Measurements from ENCODE around the gene GSTM1. TPM values are rescaled to one million over a fixed set of nuclear protein-coding genes. Genes with fewer than 3 reads are reported as not detected.
A peak's percentile ranks its signal among the peaks of the same experiment; 100 is the strongest.

GSTM1 gene
- polyA plus RNA-seq, 3 donors: 13.5 to 27.7 TPM; not detected in 1

DNA sequence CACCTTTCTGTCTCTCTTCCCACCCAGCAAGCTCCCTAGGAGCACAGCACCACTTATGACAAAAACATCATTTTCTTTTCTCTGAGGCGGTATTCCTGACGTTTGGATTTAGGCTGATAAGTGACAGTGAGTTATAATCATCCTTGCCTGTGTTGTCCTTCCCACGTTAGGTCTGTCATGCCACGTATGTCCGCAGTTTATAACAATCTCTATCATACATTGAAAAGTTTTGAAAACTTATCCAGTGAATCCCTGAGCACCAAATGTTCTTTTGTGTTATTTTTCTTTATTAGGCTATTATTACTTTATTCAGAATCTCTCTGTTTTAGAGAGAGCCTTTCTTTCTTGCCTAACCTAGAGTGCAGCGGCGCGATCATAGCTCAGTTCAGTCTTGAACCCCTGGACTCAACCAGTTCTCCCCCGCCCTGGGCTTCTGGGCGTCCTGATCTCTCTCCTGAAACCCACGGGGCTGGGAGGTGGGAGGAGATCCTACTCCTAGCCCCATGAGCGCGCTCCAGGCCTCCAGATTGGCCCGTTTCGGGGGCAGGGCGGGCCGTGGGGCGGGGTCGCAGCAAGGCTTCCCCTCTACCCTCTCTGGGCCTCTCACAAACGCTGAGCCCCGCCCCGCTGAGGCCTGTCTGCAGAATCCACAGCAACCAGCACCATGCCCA is 20.0 kb upstream of the GSTM1 start, which contains the start of gene GSTM2:
TSS of gene GSTM2 (plus strand) at position 606 of the 671 bp plus-strand sequence. CDS start at position 665, 59 bp downstream.
- Histone ChIP-seq H3K36me3 (replicated peaks in 1 of 2; ENCODE audit: control insufficient read depth in 1 of 2, insufficient read depth in 2 of 2, low read length in 2 of 2) (no peaks in the 10 kb centered on the region), H3K9me3 (replicated peaks in 1 of 2; ENCODE audit: control insufficient read depth in 1 of 2, insufficient read depth in 1 of 2, low read length in 2 of 2) (no peaks in the 10 kb centered on the region), H3K9ac (ENCODE audit: insufficient read depth, low read length, poor library complexity, severe bottlenecking) (no peak within 1 kb of the TSS), H4K20me1 (ENCODE audit: insufficient read depth, low read length) (no peaks in the 10 kb centered on the region), H3K27ac (ENCODE audit: low read depth in 1 of 2, low read length in 2 of 2) (no peak within 1 kb of the TSS), H3K4me2 (replicated peaks; ENCODE audit: extremely low read depth, low read length, poor library complexity, severe bottlenecking) (peak within 1 kb of the TSS; percentile 77), H2AFZ (ENCODE audit: insufficient read depth, low read depth, low read length, poor library complexity, severe bottlenecking) (peak within 1 kb of the TSS; percentile 75), H3K4me3 (replicated peaks in 1 of 3; ENCODE audit: low read depth in 2 of 3, low read length in 3 of 3) (peak within 1 kb of the TSS; percentile 19 to 61 (median 24)), H3K79me2 (ENCODE audit: insufficient read depth, low read length) (no peaks in the 10 kb centered on the region), H3K27me3 (ENCODE audit: control insufficient read depth in 2 of 2, insufficient read depth in 2 of 2, low read length in 2 of 2) (no peaks in the 10 kb centered on the region), H3K4me1 (ENCODE audit: control insufficient read depth in 1 of 2, insufficient read depth in 2 of 2, low read length in 2 of 2) (peaks cover 9 to 12% of the 10 kb centered on the region in 2 donors)
- DNase-seq: peak; percentile 50 to 55 (median 55)
- H3K4me3 Mint-ChIP-seq: peak within 1 kb of the TSS; percentile 77 to 85
- peaks cover 22% of the 10 kb centered on the region for H3K4me1 Mint-ChIP-seq
- H3K27ac Mint-ChIP-seq: peak within 1 kb of the TSS in 2 of 7 donors; percentile 22 to 46
- H3K36me3 Mint-ChIP-seq: peaks cover 2 to 3% of the 10 kb centered on the region in 2 donors
- H3K27me3 Mint-ChIP-seq (ENCODE audit: low read depth in 3 of 3): peaks cover 3 to 10% (median 4%) of the 10 kb centered on the region in 3 donors
- TF ChIP-seq, protein P1, sequence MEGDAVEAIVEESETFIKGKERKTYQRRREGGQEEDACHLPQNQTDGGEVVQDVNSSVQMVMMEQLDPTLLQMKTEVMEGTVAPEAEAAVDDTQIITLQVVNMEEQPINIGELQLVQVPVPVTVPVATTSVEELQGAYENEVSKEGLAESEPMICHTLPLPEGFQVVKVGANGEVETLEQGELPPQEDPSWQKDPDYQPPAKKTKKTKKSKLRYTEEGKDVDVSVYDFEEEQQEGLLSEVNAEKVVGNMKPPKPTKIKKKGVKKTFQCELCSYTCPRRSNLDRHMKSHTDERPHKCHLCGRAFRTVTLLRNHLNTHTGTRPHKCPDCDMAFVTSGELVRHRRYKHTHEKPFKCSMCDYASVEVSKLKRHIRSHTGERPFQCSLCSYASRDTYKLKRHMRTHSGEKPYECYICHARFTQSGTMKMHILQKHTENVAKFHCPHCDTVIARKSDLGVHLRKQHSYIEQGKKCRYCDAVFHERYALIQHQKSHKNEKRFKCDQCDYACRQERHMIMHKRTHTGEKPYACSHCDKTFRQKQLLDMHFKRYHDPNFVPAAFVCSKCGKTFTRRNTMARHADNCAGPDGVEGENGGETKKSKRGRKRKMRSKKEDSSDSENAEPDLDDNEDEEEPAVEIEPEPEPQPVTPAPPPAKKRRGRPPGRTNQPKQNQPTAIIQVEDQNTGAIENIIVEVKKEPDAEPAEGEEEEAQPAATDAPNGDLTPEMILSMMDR (IDR thresholded peaks at IDR 0.05): no peak
- 0% methylated on average over 3 of the region's 22 CpGs for WGBS (ENCODE audit: insufficient coverage)
- H3K9me3 Mint-ChIP-seq: peaks cover 0 to 8% (median 0%) of the 10 kb centered on the region in 7 donors
- intact Hi-C loops (cut with micrococcal nuclease): no loop called here

DNA sequence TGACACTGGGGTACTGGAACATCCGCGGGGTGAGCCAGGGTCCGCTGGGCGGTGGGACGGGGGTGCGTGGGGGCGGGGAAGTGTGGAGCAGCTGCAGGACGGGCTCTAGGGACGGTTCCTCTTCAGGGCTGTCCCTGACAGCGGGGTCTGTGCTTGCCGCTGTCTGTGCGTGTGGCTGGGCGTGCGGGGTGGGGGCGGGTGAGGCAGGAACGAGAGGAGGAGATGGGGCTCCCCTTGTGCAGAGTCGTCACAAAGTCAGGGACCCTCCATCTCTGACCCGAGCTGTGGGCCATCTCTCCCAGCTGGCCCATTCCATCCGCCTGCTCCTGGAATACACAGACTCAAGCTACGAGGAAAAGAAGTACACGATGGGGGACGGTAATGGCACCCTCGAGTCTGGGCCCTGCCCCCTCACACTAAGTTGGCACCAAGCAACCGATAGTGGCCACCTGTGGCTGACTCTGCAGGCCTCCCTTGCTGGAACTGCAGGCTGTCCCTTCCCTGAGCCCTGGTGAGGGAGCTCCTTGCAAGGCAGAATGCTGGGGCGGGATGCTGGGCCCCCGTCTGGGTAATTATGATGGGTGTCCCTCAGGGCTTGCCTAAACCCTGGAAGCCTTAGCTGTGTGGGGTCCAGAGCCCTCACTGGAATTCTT is 19.4 kb upstream of the GSTM1 start:
- Histone ChIP-seq H3K27me3 (ENCODE audit: control insufficient read depth in 2 of 2, insufficient read depth in 2 of 2, low read length in 2 of 2) (no peaks in the 10 kb centered on the region), H3K4me2 (replicated peaks; ENCODE audit: extremely low read depth, low read length, poor library complexity, severe bottlenecking) (peak overlapping the region; percentile 77), H3K9ac (ENCODE audit: insufficient read depth, low read length, poor library complexity, severe bottlenecking) (no peak overlapping the region), H3K36me3 (replicated peaks in 1 of 2; ENCODE audit: control insufficient read depth in 1 of 2, insufficient read depth in 2 of 2, low read length in 2 of 2) (no peaks in the 10 kb centered on the region), H3K4me3 (replicated peaks in 1 of 3; ENCODE audit: low read depth in 2 of 3, low read length in 3 of 3) (peak overlapping the region; percentile 19 to 61 (median 24)), H3K27ac (ENCODE audit: low read depth in 1 of 2, low read length in 2 of 2) (no peak overlapping the region), H3K9me3 (replicated peaks in 1 of 2; ENCODE audit: control insufficient read depth in 1 of 2, insufficient read depth in 1 of 2, low read length in 2 of 2) (no peaks in the 10 kb centered on the region), H4K20me1 (ENCODE audit: insufficient read depth, low read length) (no peaks in the 10 kb centered on the region), H3K79me2 (ENCODE audit: insufficient read depth, low read length) (no peaks in the 10 kb centered on the region), H3K4me1 (ENCODE audit: control insufficient read depth in 1 of 2, insufficient read depth in 2 of 2, low read length in 2 of 2) (peaks cover 9 to 12% of the 10 kb centered on the region in 2 donors), H2AFZ (ENCODE audit: insufficient read depth, low read depth, low read length, poor library complexity, severe bottlenecking) (peak overlapping the region; percentile 75)
- H3K4me3 Mint-ChIP-seq: peak overlapping the region; percentile 77 to 85
- H3K9me3 Mint-ChIP-seq: peaks cover 0 to 8% (median 0%) of the 10 kb centered on the region in 7 donors
- H3K27me3 Mint-ChIP-seq (ENCODE audit: low read depth in 3 of 3): peaks cover 3 to 10% (median 4%) of the 10 kb centered on the region in 3 donors
- TF ChIP-seq, protein P1 (IDR thresholded peaks at IDR 0.05): no peak
- WGBS (ENCODE audit: insufficient coverage): 4% methylated on average over 14 of the region's 26 CpGs
- H3K36me3 Mint-ChIP-seq: peaks cover 2 to 3% of the 10 kb centered on the region in 2 donors
- H3K4me1 Mint-ChIP-seq: peaks cover 22% of the 10 kb centered on the region
- peak overlapping the region in 2 of 7 donors; percentile 22 to 46 for H3K27ac Mint-ChIP-seq
- no peak for DNase-seq
- intact Hi-C loops (cut with micrococcal nuclease): no loop called here

Data from CD14-positive monocyte (primary cell).